Erythroblast (primary cell): ENCODE results near the gene MAGI1.

Experiments used
- GATA1 ChIP-seq: IDR thresholded peaks from 2 replicates; pipeline ENCODE4 v1.6.1; 2011; ENCODE audit warnings: low read depth, mild to moderate bottlenecking, control low read depth, low read length, moderate library complexity
- POLR2A ChIP-seq: IDR thresholded peaks from 2 replicates; pipeline ENCODE4 v1.6.1; 2011; ENCODE audit warnings: mild to moderate bottlenecking, low read length

- TF ChIP-seq POLR2A = no peak
- no peak for TF ChIP-seq GATA1
Observed at GRCh38 chr3:65351753-65352152, 687.0 kb downstream of the MAGI1 start.
